ENCODE results near the gene GRID1. TPM values are rescaled to one million over a fixed set of nuclear protein-coding genes. Genes with fewer than 3 reads are reported as not detected.

The GRID1 gene
- total RNA-seq, 1 donor from 2014 or later: 1.4 TPM

DNA sequence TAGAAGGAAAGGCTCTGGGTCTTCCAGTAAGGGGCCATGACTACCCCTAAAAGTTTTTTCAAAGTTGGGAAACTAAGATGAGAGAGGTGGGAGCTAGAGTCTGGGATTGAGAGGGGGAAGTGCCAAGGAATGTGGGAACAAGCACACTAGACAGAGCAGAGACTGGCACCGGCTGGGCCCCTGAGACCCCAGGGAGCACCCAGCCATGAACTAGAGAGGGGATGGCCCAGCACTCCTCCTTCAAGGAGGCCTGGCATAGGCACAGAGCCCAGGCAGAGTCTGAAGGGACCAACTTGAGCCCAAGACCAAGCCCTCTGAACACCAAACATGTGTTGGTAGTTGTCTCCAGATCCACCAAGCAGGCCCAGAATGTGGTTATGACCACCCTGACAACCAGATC, 119.0 kb downstream of the GRID1 start:
- H3K4me1 ChIP-seq: no peaks in the 10 kb centered on the region
- TF ChIP-seq, protein P1, sequence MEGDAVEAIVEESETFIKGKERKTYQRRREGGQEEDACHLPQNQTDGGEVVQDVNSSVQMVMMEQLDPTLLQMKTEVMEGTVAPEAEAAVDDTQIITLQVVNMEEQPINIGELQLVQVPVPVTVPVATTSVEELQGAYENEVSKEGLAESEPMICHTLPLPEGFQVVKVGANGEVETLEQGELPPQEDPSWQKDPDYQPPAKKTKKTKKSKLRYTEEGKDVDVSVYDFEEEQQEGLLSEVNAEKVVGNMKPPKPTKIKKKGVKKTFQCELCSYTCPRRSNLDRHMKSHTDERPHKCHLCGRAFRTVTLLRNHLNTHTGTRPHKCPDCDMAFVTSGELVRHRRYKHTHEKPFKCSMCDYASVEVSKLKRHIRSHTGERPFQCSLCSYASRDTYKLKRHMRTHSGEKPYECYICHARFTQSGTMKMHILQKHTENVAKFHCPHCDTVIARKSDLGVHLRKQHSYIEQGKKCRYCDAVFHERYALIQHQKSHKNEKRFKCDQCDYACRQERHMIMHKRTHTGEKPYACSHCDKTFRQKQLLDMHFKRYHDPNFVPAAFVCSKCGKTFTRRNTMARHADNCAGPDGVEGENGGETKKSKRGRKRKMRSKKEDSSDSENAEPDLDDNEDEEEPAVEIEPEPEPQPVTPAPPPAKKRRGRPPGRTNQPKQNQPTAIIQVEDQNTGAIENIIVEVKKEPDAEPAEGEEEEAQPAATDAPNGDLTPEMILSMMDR (IDR thresholded peaks at IDR 0.05): no peak
- H3K36me3 ChIP-seq: no peaks in the 10 kb centered on the region
- H3K9me3 ChIP-seq: no peaks in the 10 kb centered on the region
- no peak overlapping the region for H3K27ac ChIP-seq
- no peak overlapping the region for H3K4me3 ChIP-seq
- no peak for DNase-seq (ENCODE audit: low spot score in 2 of 2)
- H3K27me3 ChIP-seq: no peaks in the 10 kb centered on the region
- intact Hi-C loops (cut with DNase I): no loop called here

DNA sequence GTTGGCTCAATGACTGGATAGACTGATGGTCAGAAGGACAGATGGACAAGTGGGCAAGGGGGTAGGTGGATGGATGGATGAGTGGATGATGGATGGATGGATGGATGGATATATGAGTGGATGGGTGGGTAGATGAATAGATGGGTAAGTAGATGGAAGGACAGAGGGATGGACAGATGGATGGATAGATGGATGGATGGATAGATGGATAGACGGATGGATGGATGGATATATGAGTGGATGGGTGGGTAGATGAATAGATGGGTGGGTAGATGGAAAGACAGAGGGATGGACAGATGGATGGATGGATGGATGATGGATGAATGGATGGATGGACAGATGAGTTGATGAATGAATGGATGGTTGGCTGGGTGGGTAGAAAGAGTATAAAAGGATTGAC, 119.5 kb downstream of the GRID1 start:
- no peak overlapping the region for H3K4me3 ChIP-seq
- H3K4me1 ChIP-seq: no peaks in the 10 kb centered on the region
- TF ChIP-seq, protein P1 (IDR thresholded peaks at IDR 0.05): no peak
- no peaks in the 10 kb centered on the region for H3K9me3 ChIP-seq
- no peak for DNase-seq (ENCODE audit: low spot score in 2 of 2)
- no peaks in the 10 kb centered on the region for H3K27me3 ChIP-seq
- H3K36me3 ChIP-seq: no peaks in the 10 kb centered on the region
- H3K27ac ChIP-seq: no peak overlapping the region
- intact Hi-C loops (cut with DNase I): no loop called here

DNA sequence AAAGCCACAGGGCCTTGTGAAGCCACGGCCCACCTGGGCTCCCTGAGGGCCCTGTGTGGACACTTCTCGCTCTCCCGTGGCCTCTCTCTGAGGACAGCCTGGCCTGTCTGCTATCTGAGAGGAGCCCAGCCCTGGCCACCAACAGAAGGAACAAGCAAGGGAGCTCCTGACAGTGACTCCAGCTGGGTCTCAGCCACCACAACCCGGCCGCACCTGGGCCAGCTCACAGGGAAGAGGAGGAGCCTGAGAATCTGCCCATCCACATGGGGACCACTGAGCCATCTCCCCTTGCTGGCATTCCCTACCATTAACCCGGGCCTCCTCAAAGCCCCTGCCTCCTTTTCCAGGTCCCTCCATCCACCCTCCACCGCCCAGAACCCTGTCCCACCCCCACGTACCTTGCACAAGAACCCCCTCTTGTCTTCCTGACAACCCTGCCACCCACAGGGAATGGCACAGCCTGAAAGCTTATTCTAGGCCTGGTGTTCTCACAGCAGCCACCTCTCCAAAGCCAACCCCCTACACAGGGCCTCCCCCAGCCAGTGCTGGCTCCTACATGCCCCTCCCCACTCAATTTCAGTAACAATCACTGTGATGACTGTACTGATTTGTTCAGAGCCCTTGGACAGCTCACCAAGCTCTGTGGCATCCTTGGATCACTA, 120.2 kb downstream of the GRID1 start:
- DNase-seq (ENCODE audit: low spot score in 2 of 2): no peak
- H3K36me3 ChIP-seq: no peaks in the 10 kb centered on the region
- no peak overlapping the region for H3K27ac ChIP-seq
- H3K9me3 ChIP-seq: no peaks in the 10 kb centered on the region
- H3K4me3 ChIP-seq: no peak overlapping the region
- H3K27me3 ChIP-seq: no peaks in the 10 kb centered on the region
- H3K4me1 ChIP-seq: no peaks in the 10 kb centered on the region
- TF ChIP-seq, protein P1 (IDR thresholded peaks at IDR 0.05): no peak
- intact Hi-C loops (cut with DNase I): no loop called here

DNA sequence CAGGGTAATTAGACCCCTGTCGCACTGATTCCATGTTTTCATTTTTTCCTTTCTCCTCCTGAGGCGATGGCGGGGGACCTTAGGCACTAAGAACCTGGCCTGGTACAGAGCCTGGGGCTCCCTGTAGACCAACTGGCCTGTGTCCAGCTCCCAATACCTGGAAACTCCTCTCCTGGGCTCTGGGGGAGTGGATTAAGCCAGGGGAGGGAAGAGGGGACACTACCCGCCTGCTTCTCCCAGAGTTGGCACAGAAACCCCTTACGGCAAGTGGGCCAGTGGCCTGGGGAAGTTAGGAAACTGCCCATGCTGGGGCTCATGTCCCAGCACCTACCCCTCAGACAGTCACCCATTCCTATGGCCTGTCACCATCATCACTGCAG, 121.6 kb downstream of the GRID1 start:
- H3K27ac ChIP-seq: no peak overlapping the region
- no peak for DNase-seq (ENCODE audit: low spot score in 2 of 2)
- no peak overlapping the region for H3K4me3 ChIP-seq
- intact Hi-C loops (cut with DNase I): no loop called here
- no peaks in the 10 kb centered on the region for H3K36me3 ChIP-seq
- H3K27me3 ChIP-seq: no peaks in the 10 kb centered on the region
- H3K9me3 ChIP-seq: no peaks in the 10 kb centered on the region
- H3K4me1 ChIP-seq: no peaks in the 10 kb centered on the region
- TF ChIP-seq, protein P1 (IDR thresholded peaks at IDR 0.05): no peak

DNA sequence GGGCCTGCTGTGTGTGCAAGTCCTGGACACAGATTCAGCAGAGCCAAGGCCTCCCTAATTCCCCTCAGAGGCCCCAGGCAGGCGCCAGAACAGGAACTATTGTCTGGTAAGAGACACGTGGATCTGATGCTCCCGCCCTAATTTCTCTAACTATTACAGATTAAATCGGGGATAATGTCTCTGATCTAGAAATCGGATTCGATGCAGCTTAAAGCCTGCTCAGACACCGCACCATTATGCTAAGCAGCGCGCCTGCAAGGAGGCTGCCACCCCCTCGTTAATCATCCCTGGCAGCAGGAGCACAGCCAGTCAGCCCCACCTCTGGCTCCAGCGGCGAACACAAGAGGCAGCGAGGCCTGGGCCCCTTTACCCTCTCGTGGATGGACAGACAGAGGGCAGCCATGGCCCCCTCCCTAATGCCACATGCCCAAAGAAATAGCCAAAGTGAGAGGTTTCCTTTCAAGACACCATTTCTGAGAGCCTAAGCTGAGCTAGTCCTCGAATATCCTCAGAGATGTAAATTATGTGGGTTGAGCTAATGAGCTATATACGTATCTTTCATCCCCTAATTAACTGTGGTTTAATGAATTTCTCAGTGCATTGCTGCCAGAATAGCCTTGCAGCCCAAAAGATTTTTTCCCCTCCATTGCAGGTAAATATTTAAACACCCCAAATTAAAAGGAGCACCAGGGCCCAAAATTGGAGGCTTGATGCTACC, 122.1 kb downstream of the GRID1 start:
- H3K4me3 ChIP-seq: no peak overlapping the region
- no peak overlapping the region for H3K27ac ChIP-seq
- H3K9me3 ChIP-seq: no peaks in the 10 kb centered on the region
- intact Hi-C loops (cut with DNase I): no loop called here
- no peak for DNase-seq (ENCODE audit: low spot score in 2 of 2)
- no peaks in the 10 kb centered on the region for H3K4me1 ChIP-seq
- H3K36me3 ChIP-seq: no peaks in the 10 kb centered on the region
- TF ChIP-seq, protein P1 (IDR thresholded peaks at IDR 0.05): no peak
- H3K27me3 ChIP-seq: no peaks in the 10 kb centered on the region
